ENCODE data around the gene EEPD1.

GRCh38 chr7:36119005-36119706 is 33.9 kb upstream of the EEPD1 start:
- TF ChIP-seq JUND (IDR thresholded peaks at IDR 0.05): peak; percentile 77 to 93
- TF ChIP-seq CTCF (IDR thresholded peaks at IDR 0.05; ENCODE audit: low read depth, low read length, missing input control): no peak
- TF ChIP-seq ATF3 (IDR thresholded peaks at IDR 0.05): peak; percentile 20

All from liver (tissue), 3 donors.